SK-N-SH treated with all-trans-retinoic acid at 6 μM for 48 hours (cell line): Measurements from ENCODE around the gene MRAS.

Source experiments
- ARNTL ChIP-seq: fragments of 450-650 bp; formaldehyde crosslinking; IDR thresholded peaks from 2 replicates; pipeline ENCODE4 v1.5.0; 2020; ENCODE audit warnings: low read depth, mild to moderate bottlenecking, moderate library complexity, borderline replicate concordance
- ESRRG ChIP-seq: fragments of 250-450 bp; sonication (Bioruptor Pico); IDR thresholded peaks from 2 replicates; pipeline ENCODE4 v1.6.1; 2021; ENCODE audit warnings: mild to moderate bottlenecking
- RARB ChIP-seq: fragments of 250-450 bp; sonication (Bioruptor Pico); IDR thresholded peaks from 2 replicates; pipeline ENCODE4 v1.8.0; 2021; ENCODE audit warnings: mild to moderate bottlenecking, moderate library complexity
- ZFP3 ChIP-seq: fragments of 250-450 bp; sonication (Bioruptor Pico); IDR thresholded peaks from 2 replicates; pipeline ENCODE4 v1.5.0; 2020; ENCODE audit warnings: mild to moderate bottlenecking, moderate library complexity
- ZNF8 ChIP-seq: fragments of 450-650 bp; formaldehyde crosslinking; IDR thresholded peaks from 2 replicates; pipeline ENCODE4 v1.5.0; 2020; ENCODE audit warnings: mild to moderate bottlenecking, moderate library complexity

GRCh38 chr3:138401834-138402233 is 53.5 kb downstream of the MRAS start:
- TF ChIP-seq ZNF8 (CRISPR knock-in tag) = no peak
- TF ChIP-seq ESRRG (CRISPR knock-in tag) = no peak
- TF ChIP-seq ARNTL (CRISPR knock-in tag) = no peak
- no peak for TF ChIP-seq RARB (CRISPR knock-in tag)
- no peak for TF ChIP-seq ZFP3 (CRISPR knock-in tag)
